GM21381 (cell line): ENCODE measurements around the gene MTMR3.
"Not testable (repeated sequence)": the region's sequence is repeated elsewhere in the genome, so short reads cannot be mapped to it uniquely, and the experiment has no call there.

Source experiments
- ATAC-seq: cut with Tn5 transposase; IDR thresholded peaks from one replicate; pipeline ENCODE4 v1.9.1; 2021; ENCODE audit warnings: mild to moderate bottlenecking, moderate library complexity; ENCODE audit not compliant: unreplicated experiment

MTMR3 gene

GRCh38 chr22:29883045-29883774 is at the start of gene MTMR3:
MTMR3 (plus strand) TSS chr22:29883174; CDS start chr22:29971060, 87,886 bp downstream.
- ATAC-seq: peak; percentile 72

GRCh38 chr22:29833392-29833965 is 49.5 kb upstream of the MTMR3 start:
- no peak for ATAC-seq

- no peak for ATAC-seq
These were observed 48.9 kb upstream of the MTMR3 start for GRCh38 chr22:29834046-29834445.

- not testable (repeated sequence) for ATAC-seq
These were observed 46.1 kb upstream of the MTMR3 start for GRCh38 chr22:29836791-29837370.

GRCh38 chr22:29837741-29838598 is 45.0 kb upstream of the MTMR3 start, which contains the start of gene ASCC2:
ASCC2 (minus strand) TSS chr22:29838274; CDS start chr22:29832325, 5,949 bp downstream.
- ATAC-seq: peak; percentile 95

- ATAC-seq: no peak
These were observed 44.4 kb upstream of the MTMR3 start for GRCh38 chr22:29838599-29838956.

GRCh38 chr22:29839039-29839438 is 43.9 kb upstream of the MTMR3 start:
- ATAC-seq: no peak

GRCh38 chr22:29840498-29840897 is 42.5 kb upstream of the MTMR3 start:
- ATAC-seq: no peak

GRCh38 chr22:29842172-29842571 is 40.8 kb upstream of the MTMR3 start:
- ATAC-seq: no peak

- ATAC-seq: no peak
These were observed 40.2 kb upstream of the MTMR3 start for GRCh38 chr22:29842740-29843139.

GRCh38 chr22:29846290-29846689 is 36.7 kb upstream of the MTMR3 start:
- ATAC-seq: no peak

GRCh38 chr22:29848111-29848510 is 34.9 kb upstream of the MTMR3 start:
- no peak for ATAC-seq

- ATAC-seq: no peak
These were observed 28.5 kb upstream of the MTMR3 start for GRCh38 chr22:29854432-29854831.

- no peak for ATAC-seq
These were observed 27.3 kb upstream of the MTMR3 start for GRCh38 chr22:29855611-29856181.

GRCh38 chr22:29856496-29856895 is 26.5 kb upstream of the MTMR3 start:
- ATAC-seq: no peak

GRCh38 chr22:29859030-29859429 is 23.9 kb upstream of the MTMR3 start:
- ATAC-seq: not testable (repeated sequence)

- no peak for ATAC-seq
These were observed 22.8 kb upstream of the MTMR3 start for GRCh38 chr22:29860006-29860766.

- no peak for ATAC-seq
These were observed 21.2 kb upstream of the MTMR3 start for GRCh38 chr22:29861672-29862297.

- not testable (repeated sequence) for ATAC-seq
These were observed 17.4 kb upstream of the MTMR3 start for GRCh38 chr22:29865572-29865971.

GRCh38 chr22:29867260-29867659 is 15.7 kb upstream of the MTMR3 start:
- ATAC-seq: no peak
